WTC11 (cell line): ENCODE data around the gene DNAJC15. TPM values are rescaled to one million over a fixed set of nuclear protein-coding genes. Genes with fewer than 3 reads are reported as not detected.

Source experiments
- ATAC-seq: fragments of 200-7000 bp; cut with Tn5 transposase; 2 replicates; pipeline ENCODE4 v1.10.0; 2021; ENCODE audit warnings: mild to moderate bottlenecking, moderate library complexity
- CTCF ChIA-PET: fragments of 300-600 bp; sonication (Branson Sonifier 250); formaldehyde crosslinking; loops from one replicate; lab custom pipeline; 2021; ENCODE audit warnings: antibody characterized with exemption; lab: Charles Lee
- POLR2A ChIA-PET: fragments of 350-600 bp; sonication (Branson Sonifier 250); formaldehyde crosslinking; loops from one replicate; lab custom pipeline; 2021; ENCODE audit warnings: antibody characterized with exemption; lab: Charles Lee
- DNase-seq: peaks from one replicate; pipeline ENCODE4 v3.0.0; 2021; ENCODE audit warnings: low spot score
- H3K27ac Mint-ChIP-seq: 2 replicates; pipeline ENCODE4 v1.8.0; 2021; ENCODE audit warnings: mixed read lengths
- H3K27me3 Mint-ChIP-seq: 2 replicates; pipeline ENCODE4 v1.8.0; 2021; ENCODE audit warnings: low read depth, mild to moderate bottlenecking, moderate library complexity, mixed read lengths
- H3K36me3 Mint-ChIP-seq: 2 replicates; pipeline ENCODE4 v1.8.0; 2021; ENCODE audit warnings: mixed read lengths
- H3K4me1 Mint-ChIP-seq: 2 replicates; pipeline ENCODE4 v1.8.0; 2022; ENCODE audit warnings: mixed read lengths
- H3K4me3 Mint-ChIP-seq: 2 replicates; pipeline ENCODE4 v1.8.0; 2021; ENCODE audit warnings: mild to moderate bottlenecking, moderate library complexity, mixed read lengths
- H3K9me3 Mint-ChIP-seq: 2 replicates; pipeline ENCODE4 v1.8.0; 2021; ENCODE audit warnings: mixed read lengths
- ATF2 ChIP-seq: sonication (generic); formaldehyde crosslinking; IDR thresholded peaks from 2 replicates; pipeline ENCODE4 v1.8.1; 2022; ENCODE audit warnings: low read depth, missing genetic modification reagents, borderline replicate concordance
- CBFB ChIP-seq: sonication (generic); formaldehyde crosslinking; IDR thresholded peaks from 2 replicates; pipeline ENCODE4 v1.8.1; 2022; ENCODE audit warnings: mild to moderate bottlenecking, low read depth, missing genetic modification reagents
- CREB1 ChIP-seq: sonication (generic); formaldehyde crosslinking; IDR thresholded peaks from 2 replicates; pipeline ENCODE4 v1.8.0; 2023; ENCODE audit warnings: mild to moderate bottlenecking, missing genetic modification reagents
- ETV6 ChIP-seq: sonication (generic); formaldehyde crosslinking; IDR thresholded peaks from 2 replicates; pipeline ENCODE4 v1.8.1; 2022; ENCODE audit warnings: mild to moderate bottlenecking, missing genetic modification reagents
- JUN ChIP-seq: sonication (generic); formaldehyde crosslinking; IDR thresholded peaks from 2 replicates; pipeline ENCODE4 v1.8.0; 2023; ENCODE audit warnings: mild to moderate bottlenecking, missing genetic modification reagents
- NFATC4 ChIP-seq: fragments of 250-450 bp; sonication (Bioruptor Pico); IDR thresholded peaks from 2 replicates; pipeline ENCODE4 v1.9.0; 2021; ENCODE audit warnings: mild to moderate bottlenecking
- NR1H2 ChIP-seq: sonication (generic); formaldehyde crosslinking; IDR thresholded peaks from 2 replicates; pipeline ENCODE4 v1.9.0; 2021; ENCODE audit warnings: mild to moderate bottlenecking, moderate library complexity, missing genetic modification reagents
- NR2C2 ChIP-seq: sonication (generic); formaldehyde crosslinking; IDR thresholded peaks from 2 replicates; pipeline ENCODE4 v1.8.0; 2022; ENCODE audit warnings: mild to moderate bottlenecking, missing genetic modification reagents
- PRDM15 ChIP-seq: sonication (generic); formaldehyde crosslinking; IDR thresholded peaks from 2 replicates; pipeline ENCODE4 v1.8.0; 2022; ENCODE audit warnings: missing genetic modification reagents
- SMAD3 ChIP-seq: sonication (generic); formaldehyde crosslinking; IDR thresholded peaks from 2 replicates; pipeline ENCODE4 v1.8.0; 2022; ENCODE audit warnings: missing genetic modification reagents, mild to moderate bottlenecking, borderline replicate concordance
- SP1 ChIP-seq: sonication (generic); formaldehyde crosslinking; conservative IDR thresholded peaks from 2 replicates; pipeline ENCODE4 v1.8.1; 2022; ENCODE audit warnings: missing genetic modification reagents
- ZNF138 ChIP-seq: sonication (generic); formaldehyde crosslinking; conservative IDR thresholded peaks from 2 replicates; pipeline ENCODE4 v1.8.1; 2022; ENCODE audit warnings: mild to moderate bottlenecking, moderate library complexity, missing genetic modification reagents
- ZNF232 ChIP-seq: sonication (generic); formaldehyde crosslinking; IDR thresholded peaks from 2 replicates; pipeline ENCODE4 v1.8.0; 2022; ENCODE audit warnings: mild to moderate bottlenecking, missing genetic modification reagents
- ZNF317 ChIP-seq: sonication (generic); formaldehyde crosslinking; IDR thresholded peaks from 2 replicates; pipeline ENCODE4 v1.8.1; 2023; ENCODE audit warnings: low read depth, mild to moderate bottlenecking, moderate library complexity, missing genetic modification reagents, borderline replicate concordance
- ZNF532 ChIP-seq: fragments of 250-450 bp; sonication (Bioruptor Pico); IDR thresholded peaks from 2 replicates; pipeline ENCODE4 v1.9.0; 2021; ENCODE audit warnings: mild to moderate bottlenecking, borderline replicate concordance
- ZSCAN18 ChIP-seq: fragments of 250-450 bp; sonication (Bioruptor Pico); IDR thresholded peaks from 2 replicates; pipeline ENCODE4 v2.1.2; 2022; ENCODE audit warnings: mild to moderate bottlenecking, moderate library complexity
- total RNA-seq: library from RNA; stranded (reverse); gene quantifications from 3 replicates; pipeline ENCODE4 v1.2.3, GENCODE V29; 2021
- TF ChIP-seq, protein P1 (sequence below): fragments of 250-450 bp; sonication (Bioruptor Pico); IDR thresholded peaks from 2 replicates; pipeline ENCODE4 v1.9.0; 2021; ENCODE audit warnings: mild to moderate bottlenecking
- TF ChIP-seq, protein P2 (sequence below): sonication (generic); formaldehyde crosslinking; IDR thresholded peaks from 2 replicates; pipeline ENCODE4 v1.8.0; 2022; ENCODE audit warnings: mild to moderate bottlenecking, missing genetic modification reagents

The DNAJC15 gene
- total RNA-seq, 1 experiment from 2014 or later: 12.2 TPM

- TF ChIP-seq ZNF532 (CRISPR knock-in tag) (no peak), JUN (CRISPR knock-in tag) (no peak)
- TF ChIP-seq, protein P1, sequence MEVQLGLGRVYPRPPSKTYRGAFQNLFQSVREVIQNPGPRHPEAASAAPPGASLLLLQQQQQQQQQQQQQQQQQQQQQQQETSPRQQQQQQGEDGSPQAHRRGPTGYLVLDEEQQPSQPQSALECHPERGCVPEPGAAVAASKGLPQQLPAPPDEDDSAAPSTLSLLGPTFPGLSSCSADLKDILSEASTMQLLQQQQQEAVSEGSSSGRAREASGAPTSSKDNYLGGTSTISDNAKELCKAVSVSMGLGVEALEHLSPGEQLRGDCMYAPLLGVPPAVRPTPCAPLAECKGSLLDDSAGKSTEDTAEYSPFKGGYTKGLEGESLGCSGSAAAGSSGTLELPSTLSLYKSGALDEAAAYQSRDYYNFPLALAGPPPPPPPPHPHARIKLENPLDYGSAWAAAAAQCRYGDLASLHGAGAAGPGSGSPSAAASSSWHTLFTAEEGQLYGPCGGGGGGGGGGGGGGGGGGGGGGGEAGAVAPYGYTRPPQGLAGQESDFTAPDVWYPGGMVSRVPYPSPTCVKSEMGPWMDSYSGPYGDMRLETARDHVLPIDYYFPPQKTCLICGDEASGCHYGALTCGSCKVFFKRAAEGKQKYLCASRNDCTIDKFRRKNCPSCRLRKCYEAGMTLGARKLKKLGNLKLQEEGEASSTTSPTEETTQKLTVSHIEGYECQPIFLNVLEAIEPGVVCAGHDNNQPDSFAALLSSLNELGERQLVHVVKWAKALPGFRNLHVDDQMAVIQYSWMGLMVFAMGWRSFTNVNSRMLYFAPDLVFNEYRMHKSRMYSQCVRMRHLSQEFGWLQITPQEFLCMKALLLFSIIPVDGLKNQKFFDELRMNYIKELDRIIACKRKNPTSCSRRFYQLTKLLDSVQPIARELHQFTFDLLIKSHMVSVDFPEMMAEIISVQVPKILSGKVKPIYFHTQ (CRISPR knock-in tag): no peak
Observed at GRCh38 chr13:43110036-43110435, 86.7 kb downstream of the DNAJC15 start (continued).

- ATAC-seq: no peak
- no peak overlapping the region for H3K4me3 Mint-ChIP-seq
- no peak overlapping the region for H3K27ac Mint-ChIP-seq
- H3K4me1 Mint-ChIP-seq: 0 out of 2 replicates have a peak, but pooled peaks cover 3% of the 10 kb centered on the region
- TF ChIP-seq SMAD3 (CRISPR knock-in tag): no peak
- TF ChIP-seq ZNF232 (CRISPR knock-in tag): no peak
- TF ChIP-seq CBFB (CRISPR knock-in tag): no peak
- no peak for TF ChIP-seq NR1H2
- no peak for TF ChIP-seq ETV6 (CRISPR knock-in tag)
- TF ChIP-seq ATF2 (CRISPR knock-in tag): no peak
- no peak for TF ChIP-seq ZSCAN18 (CRISPR knock-in tag)
- TF ChIP-seq NFATC4 (CRISPR knock-in tag): no peak
- TF ChIP-seq SP1 (CRISPR knock-in tag): no peak
- no peak for TF ChIP-seq PRDM15 (CRISPR knock-in tag)
- TF ChIP-seq, protein P2, sequence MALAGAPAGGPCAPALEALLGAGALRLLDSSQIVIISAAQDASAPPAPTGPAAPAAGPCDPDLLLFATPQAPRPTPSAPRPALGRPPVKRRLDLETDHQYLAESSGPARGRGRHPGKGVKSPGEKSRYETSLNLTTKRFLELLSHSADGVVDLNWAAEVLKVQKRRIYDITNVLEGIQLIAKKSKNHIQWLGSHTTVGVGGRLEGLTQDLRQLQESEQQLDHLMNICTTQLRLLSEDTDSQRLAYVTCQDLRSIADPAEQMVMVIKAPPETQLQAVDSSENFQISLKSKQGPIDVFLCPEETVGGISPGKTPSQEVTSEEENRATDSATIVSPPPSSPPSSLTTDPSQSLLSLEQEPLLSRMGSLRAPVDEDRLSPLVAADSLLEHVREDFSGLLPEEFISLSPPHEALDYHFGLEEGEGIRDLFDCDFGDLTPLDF (CRISPR knock-in tag): no peak
- no peak for TF ChIP-seq ZNF317
- no peak for TF ChIP-seq CREB1 (CRISPR knock-in tag)
- TF ChIP-seq NR2C2: no peak
- TF ChIP-seq ZNF138 (CRISPR knock-in tag): no peak
- no peaks in the 10 kb centered on the region for H3K27me3 Mint-ChIP-seq
- DNase-seq: no peak
- CTCF ChIA-PET: no interaction called here
- no peaks in the 10 kb centered on the region for H3K9me3 Mint-ChIP-seq
- POLR2A ChIA-PET: no interaction called here
- H3K36me3 Mint-ChIP-seq: no peaks in the 10 kb centered on the region
Observed at GRCh38 chr13:43110658-43111057, 87.3 kb downstream of the DNAJC15 start.
